Adipose tissue (tissue), 3 donors: ENCODE data around the gene UBE2M. TPM values are rescaled to one million over a fixed set of nuclear protein-coding genes. Genes with fewer than 3 reads are reported as not detected.

Experiments used
- polyA plus RNA-seq, 3 donors: library from polyadenylated mRNA; stranded (reverse); fragments of 200-250 nt; gene quantifications; one replicate each; pipeline ENCODE4 v1.2.3, GENCODE V29; 2013
- donor health status: healthy with polysubstance abuse.
- donor health status: Bipolar disorder and iron deficiency.
- donor health status: healthy.

The UBE2M gene
- polyA plus RNA-seq, 3 donors, result 26.7 to 47.6 (median 46.1) TPM

Other genes with a start within 250 kb of the UBE2M start
- 1 to 10 TPM in 1 of 3 donors, under 1 TPM in 2; 0.67 to 1.1 (median 0.80) TPM for gene ZSCAN22, start 231.6 kb downstream of the UBE2M start, polyA plus RNA-seq
- gene A1BG, start 205.1 kb downstream of the UBE2M start, polyA plus RNA-seq, result 10 to 100 TPM; 12.8 to 38.3 (median 14.1) TPM
- 1 to 10 TPM in 1 of 3 donors, under 1 TPM in 2; 0.22 to 1.3 (median 0.51) TPM for gene ZNF497, start 195.9 kb downstream of the UBE2M start, polyA plus RNA-seq
- 1 to 10 TPM in 2 of 3 donors, under 1 TPM in 1; 0.56 to 1.6 (median 1.0) TPM for gene ZNF837, start 177.6 kb downstream of the UBE2M start, polyA plus RNA-seq
- gene RPS5, start 171.3 kb downstream of the UBE2M start, polyA plus RNA-seq, result 1,000 to 10,000 TPM; 1,642 to 2,053 (median 1,868) TPM
- not detected for gene RNF225, start 163.0 kb downstream of the UBE2M start, polyA plus RNA-seq
- gene ZNF584, start 150.0 kb downstream of the UBE2M start, polyA plus RNA-seq, result 10 to 100 TPM in 1 of 3 donors, 1 to 10 TPM in 2; 3.1 to 10.6 (median 5.5) TPM
- gene ZNF132, start 118.5 kb downstream of the UBE2M start, polyA plus RNA-seq, result 1 to 10 TPM in 1 of 3 donors, under 1 TPM in 2; 0.45 to 1.0 (median 0.89) TPM
- gene ZNF324B, start 107.0 kb downstream of the UBE2M start, polyA plus RNA-seq, result 1 to 10 TPM; 1.8 to 2.9 (median 2.0) TPM
- gene ZNF324, start 91.5 kb downstream of the UBE2M start, polyA plus RNA-seq, result 1 to 10 TPM; 4.0 to 6.0 (median 4.3) TPM
- 1 to 10 TPM; 7.3 to 8.8 (median 7.8) TPM for gene ZNF446, start 82.3 kb downstream of the UBE2M start, polyA plus RNA-seq
- gene SLC27A5, start 46.6 kb downstream of the UBE2M start, polyA plus RNA-seq, result 10 to 100 TPM; 11.7 to 19.5 (median 12.5) TPM
- gene ZBTB45, start 38.8 kb downstream of the UBE2M start, polyA plus RNA-seq, result 1 to 10 TPM; 5.3 to 8.2 (median 6.6) TPM
- 100 to 1,000 TPM; 154 to 206 (median 156) TPM for gene TRIM28, start 14.5 kb downstream of the UBE2M start, polyA plus RNA-seq
- 100 to 1,000 TPM in 2 of 3 donors, 10 to 100 TPM in 1; 96.8 to 196 (median 184) TPM for gene CHMP2A, start 3.5 kb downstream of the UBE2M start, polyA plus RNA-seq
- 10 to 100 TPM; 11.2 to 16.4 (median 14.7) TPM for gene MZF1, start 14.7 kb upstream of the UBE2M start, polyA plus RNA-seq